Hepatocyte (in vitro differentiated cells): Measurements from ENCODE around the gene PRORP.

ENCODE experiments used
- EZH2 ChIP-seq: fragments of 200-600 bp; sonication (generic); IDR thresholded peaks from 2 replicates; pipeline ENCODE4 v1.6.1; 2016; ENCODE audit warnings: antibody characterized with exemption, mild to moderate bottlenecking, borderline replicate concordance
- TF ChIP-seq, protein P1 (sequence below): fragments of 200-600 bp; sonication (generic); IDR thresholded peaks from 2 replicates; pipeline ENCODE4 v1.5.1; 2016; ENCODE audit warnings: antibody characterized with exemption, mild to moderate bottlenecking; ENCODE audit not compliant: poor library complexity

DNA sequence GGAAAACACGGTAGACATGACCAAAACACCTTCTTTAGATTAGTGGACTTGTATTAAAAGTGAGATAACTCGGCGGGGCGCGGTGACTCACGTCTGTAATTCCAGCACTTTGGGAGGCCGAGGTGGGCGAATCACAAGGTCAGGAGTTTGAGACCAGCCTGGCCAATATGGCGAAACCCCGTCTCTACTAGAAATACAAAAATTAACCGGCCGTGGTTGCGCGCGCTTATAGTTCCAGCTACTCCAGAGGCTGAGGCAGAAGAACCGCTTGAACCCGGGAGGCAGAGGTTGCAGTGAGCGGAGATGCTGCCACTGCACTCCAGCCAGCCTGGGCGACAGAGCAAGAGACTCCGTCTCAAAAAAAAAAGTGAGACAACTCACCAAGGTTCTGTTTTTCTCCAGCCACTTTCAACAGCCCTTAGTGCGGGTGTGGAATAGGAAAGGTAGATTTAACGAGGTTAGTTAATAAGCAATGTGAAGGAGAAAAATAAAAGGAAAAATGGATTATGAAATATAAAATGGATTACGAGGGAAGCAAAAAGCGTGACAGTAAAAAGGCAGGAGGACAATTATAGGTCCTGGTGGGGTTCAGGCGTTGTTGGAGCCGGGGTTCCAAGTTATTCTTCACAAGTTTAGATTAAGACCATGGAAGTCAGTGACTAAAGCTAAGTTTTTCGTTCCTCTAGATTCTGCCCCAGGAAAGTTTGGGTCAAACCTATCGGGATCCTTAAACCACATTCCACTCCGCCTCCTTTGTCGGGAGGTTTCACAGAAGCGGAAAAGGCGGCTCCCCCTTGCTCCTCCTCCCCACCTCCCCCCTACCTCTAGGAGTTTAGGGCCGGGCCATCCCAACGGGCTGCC is 1.1 kb upstream of the PRORP start:
- TF ChIP-seq, protein P1, sequence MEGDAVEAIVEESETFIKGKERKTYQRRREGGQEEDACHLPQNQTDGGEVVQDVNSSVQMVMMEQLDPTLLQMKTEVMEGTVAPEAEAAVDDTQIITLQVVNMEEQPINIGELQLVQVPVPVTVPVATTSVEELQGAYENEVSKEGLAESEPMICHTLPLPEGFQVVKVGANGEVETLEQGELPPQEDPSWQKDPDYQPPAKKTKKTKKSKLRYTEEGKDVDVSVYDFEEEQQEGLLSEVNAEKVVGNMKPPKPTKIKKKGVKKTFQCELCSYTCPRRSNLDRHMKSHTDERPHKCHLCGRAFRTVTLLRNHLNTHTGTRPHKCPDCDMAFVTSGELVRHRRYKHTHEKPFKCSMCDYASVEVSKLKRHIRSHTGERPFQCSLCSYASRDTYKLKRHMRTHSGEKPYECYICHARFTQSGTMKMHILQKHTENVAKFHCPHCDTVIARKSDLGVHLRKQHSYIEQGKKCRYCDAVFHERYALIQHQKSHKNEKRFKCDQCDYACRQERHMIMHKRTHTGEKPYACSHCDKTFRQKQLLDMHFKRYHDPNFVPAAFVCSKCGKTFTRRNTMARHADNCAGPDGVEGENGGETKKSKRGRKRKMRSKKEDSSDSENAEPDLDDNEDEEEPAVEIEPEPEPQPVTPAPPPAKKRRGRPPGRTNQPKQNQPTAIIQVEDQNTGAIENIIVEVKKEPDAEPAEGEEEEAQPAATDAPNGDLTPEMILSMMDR: no peak
- TF ChIP-seq EZH2: no peak
